HG02938 (cell line): ENCODE measurements around the gene BTBD17.

ENCODE experiments used
- ATAC-seq: cut with Tn5 transposase; IDR thresholded peaks from one replicate; pipeline ENCODE4 v1.9.1; 2021; ENCODE audit warnings: mild to moderate bottlenecking, moderate library complexity; ENCODE audit not compliant: unreplicated experiment

Gene BTBD17

DNA sequence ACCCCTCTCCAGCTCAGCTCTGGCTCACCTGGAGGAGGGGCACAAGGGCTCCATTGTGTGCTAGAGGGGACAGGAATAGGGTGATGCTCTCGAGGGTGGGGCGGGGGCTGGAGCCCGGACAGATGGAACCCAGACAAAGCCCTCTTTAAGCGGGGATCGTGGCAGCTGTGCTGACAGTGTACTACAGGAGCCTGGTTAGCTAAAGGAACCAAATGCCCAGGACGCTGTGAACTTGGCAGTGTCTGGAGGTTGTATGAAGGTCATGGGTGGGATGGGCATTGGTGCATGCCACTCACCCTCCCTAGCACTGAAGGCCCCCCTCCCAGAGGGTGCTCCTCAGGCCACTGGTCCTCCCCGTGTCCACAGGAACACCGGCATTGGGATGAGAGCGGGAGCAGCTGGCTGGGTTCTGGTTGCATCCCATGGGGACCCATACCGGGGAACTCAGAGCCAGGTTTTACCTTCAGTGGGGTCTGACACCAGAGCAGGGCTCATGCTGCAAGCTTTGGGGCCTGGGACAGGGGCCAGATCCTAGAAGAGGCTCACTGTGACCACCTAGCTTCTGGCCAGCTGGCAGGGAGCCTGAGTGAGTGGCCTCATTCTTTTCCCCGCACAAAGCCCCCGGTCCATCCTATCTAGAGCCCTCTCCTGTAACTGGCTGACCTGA, 23.7 kb downstream of the BTBD17 start:
- no peak for ATAC-seq

DNA sequence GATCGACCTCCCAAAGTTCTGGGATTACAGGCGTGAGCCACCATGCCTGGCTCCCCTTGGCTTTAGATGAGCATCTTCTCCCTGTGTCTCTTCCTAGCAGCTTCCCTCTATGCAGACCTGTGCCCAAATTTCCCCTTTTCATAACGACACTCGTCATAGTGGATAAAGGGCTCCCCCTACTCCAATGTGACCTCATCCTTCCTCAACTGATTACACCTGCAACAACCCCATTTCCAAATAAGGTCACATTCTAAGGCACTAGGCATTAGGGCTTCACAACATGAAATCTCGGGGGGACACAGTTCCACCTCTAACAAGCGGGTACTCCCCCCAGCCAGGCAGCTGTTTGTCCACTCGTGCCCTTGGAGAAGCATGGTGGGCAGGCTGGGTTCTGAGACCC, 25.4 kb downstream of the BTBD17 start:
- no peak for ATAC-seq

DNA sequence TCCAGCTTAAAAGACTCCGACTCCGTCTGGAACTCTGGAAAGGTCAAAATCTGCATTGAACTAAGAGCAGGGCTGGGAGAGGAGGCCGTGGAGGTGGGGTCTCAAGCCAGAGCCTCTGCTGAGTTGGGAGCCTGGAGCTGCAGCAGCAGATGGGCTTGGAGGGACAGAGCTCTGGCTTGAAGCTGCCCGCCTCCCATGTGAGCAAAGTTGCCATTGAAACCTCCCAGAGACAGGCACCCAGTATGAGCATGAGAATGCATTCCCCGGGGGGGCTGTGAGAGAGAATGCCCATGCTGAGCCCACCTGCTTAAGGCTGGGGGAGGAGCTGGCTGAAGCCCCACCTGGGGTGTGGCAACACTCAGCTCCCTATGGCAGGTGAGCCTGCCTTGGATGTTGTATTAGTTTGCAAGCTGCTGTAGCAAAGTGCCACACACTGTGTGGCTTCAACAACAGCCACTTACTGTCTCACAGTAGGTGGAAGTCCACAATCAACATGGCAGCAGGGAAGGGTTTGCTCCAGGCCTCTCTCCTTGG, 26.1 kb downstream of the BTBD17 start:
- ATAC-seq = no peak

DNA sequence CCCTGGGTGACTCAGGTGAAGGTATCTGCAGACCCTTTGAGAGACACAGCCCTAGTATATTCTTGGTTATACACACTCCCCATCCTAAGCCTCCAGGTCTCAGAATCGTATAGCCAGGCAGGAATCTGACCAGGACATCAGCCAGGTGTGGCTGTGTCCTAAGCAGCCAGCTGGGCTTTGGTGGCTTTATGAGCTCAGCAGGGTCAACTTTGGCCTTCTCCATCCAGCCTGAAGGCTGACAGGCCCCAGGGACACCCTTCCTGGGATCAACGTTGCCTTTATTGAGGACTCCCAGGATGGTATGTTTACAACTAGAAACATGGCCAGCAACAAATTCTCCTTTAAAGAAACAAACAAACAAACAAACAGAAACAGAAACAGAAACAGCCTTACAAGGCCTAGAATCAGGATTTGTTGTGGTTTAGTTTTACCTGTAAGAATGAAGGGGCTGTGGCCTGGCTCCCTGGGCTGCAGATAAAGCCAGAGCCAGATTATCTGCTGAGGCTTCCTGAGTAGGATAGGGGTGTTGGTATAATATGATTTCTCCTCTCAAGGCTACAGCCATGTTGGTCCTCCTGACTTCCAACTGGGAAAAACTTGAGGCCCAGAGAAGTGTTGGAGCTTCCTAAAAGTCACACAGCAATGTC, 27.2 kb downstream of the BTBD17 start:
- no peak for ATAC-seq

- ATAC-seq = no peak
Measured at GRCh38 chr17:74332763-74333283, 28.8 kb downstream of the BTBD17 start.

- no peak for ATAC-seq
Measured at GRCh38 chr17:74332017-74332650, 29.5 kb downstream of the BTBD17 start.

DNA sequence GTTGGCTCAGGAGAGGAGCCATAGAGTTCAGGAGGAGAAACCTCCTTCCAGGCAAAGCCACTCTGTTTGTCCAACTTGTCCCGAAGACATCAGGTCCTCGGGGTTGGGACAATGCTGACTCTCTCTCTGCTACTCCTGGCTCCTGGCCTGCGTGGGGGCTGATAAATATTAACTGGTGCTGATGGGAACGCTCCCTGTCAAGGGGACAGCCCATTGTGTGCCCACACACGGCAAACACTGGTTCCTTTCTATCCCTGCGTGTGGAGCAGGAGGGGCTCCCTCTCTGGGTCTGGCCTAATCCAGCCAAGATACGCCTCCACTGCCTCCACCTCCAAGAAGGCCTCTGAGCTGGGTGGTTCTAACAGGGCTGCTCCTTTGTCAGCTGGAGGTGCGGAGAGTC, 31.2 kb downstream of the BTBD17 start:
- no peak for ATAC-seq

GRCh38 chr17:74329378-74329777, 32.3 kb downstream of the BTBD17 start:
- ATAC-seq = no peak

DNA sequence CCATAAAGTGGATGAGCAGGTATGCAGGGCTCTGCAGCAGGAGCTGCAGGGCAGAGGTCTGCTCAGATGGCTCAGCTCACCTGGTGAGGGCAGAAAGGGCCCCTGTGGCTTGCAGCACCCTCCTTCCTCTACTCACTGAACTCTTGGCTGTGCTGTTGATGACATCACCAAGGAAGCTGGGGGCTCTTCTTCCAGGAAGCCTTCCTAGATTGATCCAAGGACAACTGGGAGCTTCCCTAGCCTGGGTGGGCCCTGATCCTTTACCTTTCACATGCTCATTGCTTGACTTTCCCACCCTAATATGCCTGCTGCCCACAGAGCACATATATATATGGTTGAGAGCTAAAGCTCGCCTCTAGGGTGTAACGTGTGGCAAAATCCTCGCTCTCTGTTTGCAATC, 33.2 kb downstream of the BTBD17 start:
- no peak for ATAC-seq

DNA sequence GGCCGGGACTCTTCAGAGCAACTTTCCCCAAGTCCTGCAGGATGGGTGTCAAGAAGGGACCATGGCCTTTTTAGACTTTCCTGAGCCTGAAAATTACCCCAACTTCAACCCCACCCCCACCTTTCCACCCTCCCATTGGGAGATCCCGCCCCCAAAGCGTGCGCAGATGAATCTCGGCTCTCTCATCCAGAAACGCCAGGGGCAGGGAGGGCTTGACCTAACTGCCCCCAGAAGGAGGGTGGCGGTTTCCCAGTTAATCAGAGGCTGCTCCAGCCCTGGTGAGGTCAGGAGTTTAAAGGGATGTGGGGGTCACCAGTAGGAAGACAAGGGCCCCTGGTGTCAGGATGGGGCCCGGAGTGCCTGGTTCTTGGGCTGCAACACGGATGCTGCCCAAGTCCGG, 35.2 kb downstream of the BTBD17 start:
- no peak for ATAC-seq

- ATAC-seq = no peak
Measured at GRCh38 chr17:74325743-74326379, 35.8 kb downstream of the BTBD17 start, which contains the start of gene KIF19. KIF19 (plus strand) TSS chr17:74326226; CDS start chr17:74326350, 124 bp downstream.

- no peak for ATAC-seq
Measured at GRCh38 chr17:74325376-74325742, 36.3 kb downstream of the BTBD17 start.

- no peak for ATAC-seq
Measured at GRCh38 chr17:74324521-74324920, 37.1 kb downstream of the BTBD17 start.

DNA sequence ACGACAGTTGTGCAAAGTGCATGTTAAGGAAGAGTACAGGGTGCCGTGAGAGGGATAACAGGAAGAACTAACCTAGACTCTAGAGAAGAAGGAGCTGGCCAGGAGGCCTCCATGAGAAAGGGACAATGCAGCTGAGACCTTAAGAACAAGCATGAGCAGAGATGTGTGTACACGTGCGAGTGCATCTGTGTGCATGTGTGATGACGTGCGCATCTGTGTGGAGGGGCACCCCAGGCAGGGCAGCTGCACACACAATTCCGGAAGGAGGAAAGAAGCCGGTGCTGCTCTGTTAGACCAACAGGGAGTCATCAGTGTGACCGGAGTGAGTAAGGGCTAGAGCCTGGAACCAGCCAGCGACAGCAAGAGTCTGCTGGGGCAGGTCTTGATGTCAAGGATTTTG, 43.3 kb downstream of the BTBD17 start:
- no peak for ATAC-seq

- no peak for ATAC-seq
Measured at GRCh38 chr17:74317071-74317470, 44.6 kb downstream of the BTBD17 start.

- ATAC-seq = no peak
Measured at GRCh38 chr17:74316220-74316619, 45.4 kb downstream of the BTBD17 start.

GRCh38 chr17:74314877-74315276, 46.8 kb downstream of the BTBD17 start:
- no peak for ATAC-seq

DNA sequence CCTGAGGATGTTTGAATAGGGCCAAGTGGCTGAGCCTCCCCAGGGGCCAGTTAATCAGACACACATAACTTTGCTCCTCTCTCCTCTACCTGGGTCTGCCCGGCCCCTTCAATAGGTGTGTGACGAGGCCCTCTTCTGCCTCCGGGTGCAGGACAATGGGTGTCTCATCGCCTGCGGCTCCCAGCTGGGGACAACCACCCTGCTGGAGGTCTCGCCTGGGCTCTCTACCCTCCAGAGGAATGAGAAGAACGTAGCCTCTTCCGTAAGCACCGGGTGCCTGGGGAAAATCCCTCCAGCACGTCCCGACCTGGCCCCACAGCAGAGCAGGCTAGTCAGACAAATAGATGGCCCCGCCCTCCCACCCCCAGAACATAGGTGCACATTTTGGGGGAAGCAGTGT, 51.8 kb downstream of the BTBD17 start:
- ATAC-seq = no peak

DNA sequence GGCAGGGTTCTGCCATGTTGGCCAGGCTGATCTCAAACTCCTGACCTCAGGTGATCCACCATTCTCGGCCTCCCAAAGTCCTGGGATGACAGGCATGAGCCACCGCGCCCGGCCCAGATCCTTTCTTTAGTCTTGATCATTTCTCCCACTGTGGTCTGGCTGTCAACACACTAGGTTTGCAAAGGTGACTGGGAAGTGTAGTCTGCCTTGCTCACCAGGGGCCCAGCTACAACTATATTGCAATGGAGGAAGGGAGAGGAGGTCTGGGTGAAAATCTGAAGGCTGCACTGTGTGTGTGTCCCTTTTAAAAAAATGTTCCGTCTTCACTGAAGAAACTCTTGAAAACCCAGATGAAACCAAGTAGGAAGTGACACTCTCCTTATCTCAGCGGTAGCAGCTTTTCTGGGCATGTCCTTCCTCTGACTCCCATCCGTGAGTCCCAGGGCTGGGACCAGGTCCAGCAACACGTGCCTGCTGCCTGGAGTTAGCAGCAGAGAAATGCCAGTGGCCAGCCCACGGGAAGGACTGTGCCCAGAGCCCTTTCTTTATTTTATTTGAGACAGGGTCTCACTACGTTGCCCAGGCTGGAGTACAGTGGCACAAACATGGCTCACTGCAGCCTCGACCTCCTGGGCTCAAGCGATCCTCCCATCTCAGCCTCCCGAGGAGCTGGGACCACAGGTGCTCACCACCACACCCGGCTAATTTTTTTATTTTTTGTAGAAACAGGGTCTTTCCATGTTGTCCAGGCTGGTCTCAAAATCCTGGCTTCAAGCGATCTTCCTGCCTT, 53.5 kb downstream of the BTBD17 start:
- no peak for ATAC-seq
